ENCODE measurements around the gene C2orf92. TPM values are rescaled to one million over a fixed set of nuclear protein-coding genes. Genes with fewer than 3 reads are reported as not detected.

The C2orf92 gene
- total RNA-seq, 1 experiment from 2014 or later = 6.0 TPM

- CTCF ChIA-PET = no interaction called here
Observed at GRCh38 chr2:97732436-97733340, 63.2 kb downstream of the C2orf92 start.

More at GRCh38 chr2:97732436-97733340, 63.2 kb downstream of the C2orf92 start:
- no peaks in the 10 kb centered on the region for H3K4me1 ChIP-seq (ENCODE audit: control insufficient read depth, insufficient read depth, low read length)
- POLR2A ChIA-PET = no interaction called here
- ATAC-seq = no peak
- no peak overlapping the region for H3K27ac ChIP-seq (ENCODE audit: low read length)
- in situ Hi-C loops (cut with HindIII; ENCODE audit: low pct_unique_long_range_greater_than_20kb, low sequenced_read_pairs) (no loop called here), intact Hi-C loops (cut with micrococcal nuclease; ENCODE audit: unreplicated experiment) (no loop called here)
- no peak for TF ChIP-seq SIN3A (IDR thresholded peaks at IDR 0.05; ENCODE audit: borderline replicate concordance, insufficient read depth, low read depth, low read length)
- TF ChIP-seq TCF7L2 (IDR thresholded peaks at IDR 0.05; ENCODE audit: low read depth, low read length) = no peak
- TF ChIP-seq CTCF (IDR thresholded peaks at IDR 0.05) = no peak
- TF ChIP-seq REST (IDR thresholded peaks at IDR 0.05; ENCODE audit: insufficient read depth in 1 of 2, low read depth in 2 of 2, low read length in 1 of 2) = no peak
- TF ChIP-seq POLR2AphosphoS5 (IDR thresholded peaks at IDR 0.05; ENCODE audit: low read depth, low read length) = no peak
- BruUV-seq (replicated peaks) = no TSS peak
- H3K27me3 ChIP-seq (ENCODE audit: control insufficient read depth, insufficient read depth, low read length) = no peaks in the 10 kb centered on the region
- no peak overlapping the region for H3K4me3 ChIP-seq (ENCODE audit: low read depth in 2 of 2, low read length in 2 of 2)
- H3K36me3 ChIP-seq (ENCODE audit: control insufficient read depth, insufficient read depth, low read length) = no peaks in the 10 kb centered on the region
- no peak for DNase-seq (ENCODE audit: low read depth, low spot score)
- H3K9me3 ChIP-seq (ENCODE audit: control insufficient read depth, insufficient read depth, low read depth, low read length) = peaks cover 4% of the 10 kb centered on the region; the same call in 1 of the 2 replicates
